Panc1 (cell line): ENCODE measurements around the gene P2RX2.

Experiments used
- POLR2AphosphoS5 ChIP-seq: IDR thresholded peaks from 2 replicates; pipeline ENCODE4 v1.6.1; 2012; ENCODE audit warnings: mild to moderate bottlenecking, low read depth, low read length, moderate library complexity
- TF ChIP-seq, protein P1 (sequence below): fragments of 450-650 bp; IDR thresholded peaks from 2 replicates; pipeline ENCODE4 v1.5.1; 2017; ENCODE audit warnings: mild to moderate bottlenecking

DNA sequence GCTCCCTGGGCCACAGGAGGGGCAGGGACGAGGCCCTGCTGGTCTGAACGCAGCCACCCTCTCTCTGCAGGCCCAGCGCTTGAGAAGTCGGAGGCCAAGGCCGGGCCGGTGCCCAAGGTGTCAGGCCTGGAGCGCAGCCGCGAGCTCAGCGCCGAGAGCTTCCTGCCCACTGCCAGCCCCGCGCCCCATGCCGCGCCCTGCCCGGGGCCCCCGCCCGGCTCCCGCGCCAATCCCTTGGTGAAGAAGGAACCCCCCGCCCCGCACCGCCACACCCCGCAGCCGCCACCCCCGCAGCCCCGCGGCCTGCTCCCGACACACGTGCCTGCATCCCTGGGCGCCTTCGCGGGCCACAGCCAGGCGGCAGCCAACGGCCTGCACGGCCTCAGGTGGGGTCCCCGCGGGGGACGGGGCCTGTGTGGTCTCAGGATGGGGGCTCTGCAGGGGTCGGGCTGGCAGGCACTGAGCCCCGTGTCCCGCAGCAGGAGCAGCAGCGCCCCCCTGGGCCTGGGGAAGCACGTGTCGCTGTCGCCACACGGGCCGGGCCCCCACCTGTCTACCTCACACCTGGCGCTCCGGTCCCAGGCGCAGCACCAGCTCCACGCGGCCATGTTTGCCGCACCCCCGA, 48.6 kb upstream of the P2RX2 start:
- TF ChIP-seq, protein P1, sequence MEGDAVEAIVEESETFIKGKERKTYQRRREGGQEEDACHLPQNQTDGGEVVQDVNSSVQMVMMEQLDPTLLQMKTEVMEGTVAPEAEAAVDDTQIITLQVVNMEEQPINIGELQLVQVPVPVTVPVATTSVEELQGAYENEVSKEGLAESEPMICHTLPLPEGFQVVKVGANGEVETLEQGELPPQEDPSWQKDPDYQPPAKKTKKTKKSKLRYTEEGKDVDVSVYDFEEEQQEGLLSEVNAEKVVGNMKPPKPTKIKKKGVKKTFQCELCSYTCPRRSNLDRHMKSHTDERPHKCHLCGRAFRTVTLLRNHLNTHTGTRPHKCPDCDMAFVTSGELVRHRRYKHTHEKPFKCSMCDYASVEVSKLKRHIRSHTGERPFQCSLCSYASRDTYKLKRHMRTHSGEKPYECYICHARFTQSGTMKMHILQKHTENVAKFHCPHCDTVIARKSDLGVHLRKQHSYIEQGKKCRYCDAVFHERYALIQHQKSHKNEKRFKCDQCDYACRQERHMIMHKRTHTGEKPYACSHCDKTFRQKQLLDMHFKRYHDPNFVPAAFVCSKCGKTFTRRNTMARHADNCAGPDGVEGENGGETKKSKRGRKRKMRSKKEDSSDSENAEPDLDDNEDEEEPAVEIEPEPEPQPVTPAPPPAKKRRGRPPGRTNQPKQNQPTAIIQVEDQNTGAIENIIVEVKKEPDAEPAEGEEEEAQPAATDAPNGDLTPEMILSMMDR = no peak; the same call in 1 of the 2 replicates
- TF ChIP-seq POLR2AphosphoS5 = no peak
